IPS DF 19.7 (cell line): ENCODE data around the gene ZSCAN20.
"Not testable (repeated sequence)": the region's sequence is repeated elsewhere in the genome, so short reads cannot be mapped to it uniquely, and the experiment has no call there.

Experiments used
- DNase-seq: peaks from one replicate; pipeline ENCODE4 v3.0.0-alpha.2; 2013; ENCODE audit warnings: low read depth, low spot score

The ZSCAN20 gene

GRCh38 chr1:33488624-33489023, 16.2 kb downstream of the ZSCAN20 start:
- no peak for DNase-seq

GRCh38 chr1:33494929-33495328, 22.5 kb downstream of the ZSCAN20 start:
- no peak for DNase-seq

- DNase-seq, result no peak
These were observed 25.0 kb downstream of the ZSCAN20 start for GRCh38 chr1:33497410-33497809.

DNA sequence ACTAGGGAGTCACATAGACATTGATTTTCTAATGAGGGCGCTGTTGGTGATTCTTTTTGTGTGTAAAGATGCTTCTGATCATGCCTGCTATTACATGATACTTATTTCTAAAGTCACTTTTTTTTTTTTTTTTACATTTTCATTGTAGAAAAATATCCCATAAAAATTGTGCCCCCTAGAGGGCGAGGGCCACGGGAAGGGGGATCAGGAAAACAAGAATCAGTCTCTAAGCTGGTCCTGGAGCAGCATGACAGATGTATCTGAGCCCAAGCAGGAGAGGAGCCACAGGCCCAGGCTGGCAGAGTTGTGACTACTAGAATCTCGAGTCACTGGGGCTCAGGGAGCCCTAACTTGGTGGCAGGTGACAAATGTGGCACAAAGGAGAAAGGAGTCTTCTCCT, 28.1 kb downstream of the ZSCAN20 start:
- DNase-seq, result no peak

- no peak for DNase-seq
These were observed 28.9 kb downstream of the ZSCAN20 start for GRCh38 chr1:33501309-33501708.

GRCh38 chr1:33501774-33502173, 29.3 kb downstream of the ZSCAN20 start:
- no peak for DNase-seq

DNA sequence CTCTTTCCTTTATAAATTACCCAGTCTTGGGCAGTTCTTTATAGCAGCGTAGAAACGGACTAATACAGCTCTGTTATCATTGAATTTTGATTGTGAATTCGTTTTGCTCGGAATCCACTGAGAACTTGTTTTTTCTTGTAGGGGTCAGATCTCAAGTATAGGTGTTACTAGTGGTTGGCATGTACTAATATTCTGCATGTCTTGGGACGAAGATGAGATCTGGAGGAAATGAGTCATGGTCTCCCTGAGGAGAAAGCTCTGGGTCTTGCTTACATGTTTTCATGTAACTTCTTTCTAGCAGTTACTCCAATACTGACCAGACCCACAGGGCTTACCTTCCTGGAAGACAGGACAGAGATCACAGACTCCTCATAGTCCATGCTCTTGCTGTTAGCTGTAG, 30.3 kb downstream of the ZSCAN20 start:
- DNase-seq, result no peak

- no peak for DNase-seq
These were observed 31.1 kb downstream of the ZSCAN20 start for GRCh38 chr1:33503506-33503905.

DNA sequence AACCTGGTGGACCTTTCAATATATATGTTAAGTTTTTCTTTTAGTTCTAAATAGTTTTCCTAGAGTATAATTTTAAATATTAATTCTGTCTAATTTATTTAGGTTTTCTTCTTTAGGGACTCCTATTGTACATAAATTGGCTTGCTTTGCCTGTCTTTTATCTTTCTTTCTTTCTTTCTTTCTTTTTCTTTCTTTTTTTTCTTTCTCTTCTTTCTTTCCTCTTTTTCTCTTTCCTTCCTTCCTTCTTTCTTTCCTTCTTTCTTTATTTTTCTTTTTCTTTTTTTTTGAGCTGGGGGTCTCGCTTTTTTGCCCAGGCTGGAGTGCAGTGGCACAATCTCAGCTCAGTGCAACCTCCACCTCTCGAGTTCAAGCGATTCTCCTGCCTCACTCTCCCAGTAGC, 35.2 kb downstream of the ZSCAN20 start:
- DNase-seq, result no peak

- no peak for DNase-seq
These were observed 35.7 kb downstream of the ZSCAN20 start for GRCh38 chr1:33508151-33508550.

DNA sequence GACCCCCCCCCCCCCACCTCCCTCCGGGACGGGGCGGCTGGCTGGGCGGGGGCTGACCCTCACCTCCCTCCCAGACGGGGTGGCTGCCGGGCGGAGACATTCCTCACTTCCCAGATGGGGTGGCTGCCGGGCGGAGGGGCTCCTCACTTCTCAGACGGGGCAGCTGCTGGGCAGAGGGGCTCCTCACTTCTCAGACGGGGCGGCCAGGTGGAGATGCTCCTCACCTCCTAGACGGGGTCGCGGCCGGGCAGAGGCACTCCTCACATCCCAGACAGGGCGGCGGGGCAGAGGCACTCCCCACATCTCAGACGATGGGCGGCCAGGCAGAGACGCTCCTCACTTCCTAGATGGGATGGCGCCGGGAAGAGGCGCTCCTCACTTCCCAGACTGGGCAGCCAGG, 36.8 kb downstream of the ZSCAN20 start:
- not testable (repeated sequence) for DNase-seq

DNA sequence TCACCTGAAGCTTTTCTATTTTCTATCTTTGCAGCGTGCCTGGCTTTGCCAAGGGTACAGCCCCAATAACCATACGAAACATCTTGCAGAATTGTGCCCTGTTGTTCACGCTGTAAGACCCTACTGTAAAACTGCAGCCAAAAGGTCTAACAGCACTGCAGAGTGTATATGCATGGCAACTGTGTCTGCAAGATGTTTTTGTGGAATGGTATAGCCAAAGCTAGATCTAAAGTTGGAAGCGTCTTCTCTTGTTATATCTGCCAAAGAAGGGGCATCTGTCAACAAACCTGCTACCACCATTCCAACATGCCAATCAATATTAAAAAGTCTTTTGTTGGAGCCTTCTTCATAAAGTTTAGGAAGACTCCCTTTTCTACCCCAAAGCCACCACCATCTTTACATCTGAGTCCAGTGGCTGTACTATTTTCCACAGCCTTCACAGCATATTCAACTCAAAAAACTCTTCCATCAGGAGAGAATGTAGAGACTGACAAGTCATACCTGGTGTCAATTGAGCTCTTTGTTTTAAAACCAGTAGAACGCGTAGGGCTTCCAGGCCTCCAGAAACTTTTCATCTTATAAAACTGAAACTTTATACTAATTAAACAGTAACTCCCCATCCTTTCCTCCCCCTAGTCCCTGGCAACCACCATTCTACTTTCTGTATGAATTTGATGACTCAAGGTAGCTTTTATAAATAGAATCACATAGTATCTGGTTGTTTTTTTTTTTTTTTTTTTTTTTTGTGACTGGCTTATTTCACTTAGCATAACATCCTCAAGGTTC, 40.0 kb downstream of the ZSCAN20 start:
- DNase-seq, result no peak

- DNase-seq, result no peak
These were observed 42.7 kb downstream of the ZSCAN20 start for GRCh38 chr1:33515112-33515511.

- DNase-seq, result no peak
These were observed 43.2 kb downstream of the ZSCAN20 start for GRCh38 chr1:33515607-33516006.

DNA sequence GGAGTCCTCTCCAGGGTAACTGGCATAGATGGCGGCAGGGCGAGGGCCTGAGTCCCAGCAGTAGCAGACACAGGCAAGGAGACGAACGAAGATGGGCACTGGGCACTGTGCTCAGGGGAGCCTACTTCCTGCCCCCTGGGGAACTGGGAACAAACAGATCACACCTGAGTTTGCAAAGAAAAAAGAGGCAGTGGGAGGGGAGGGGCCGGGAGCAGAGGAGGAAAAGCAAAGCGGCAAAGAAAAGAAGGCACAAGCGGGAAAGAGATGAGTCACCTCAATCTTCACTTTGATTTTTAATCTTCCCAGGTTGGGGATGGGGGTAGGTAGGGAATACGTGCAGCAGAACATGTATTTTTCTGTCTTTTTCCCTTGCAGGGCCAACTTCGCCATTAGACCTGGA, 44.0 kb downstream of the ZSCAN20 start:
- no peak for DNase-seq

DNA sequence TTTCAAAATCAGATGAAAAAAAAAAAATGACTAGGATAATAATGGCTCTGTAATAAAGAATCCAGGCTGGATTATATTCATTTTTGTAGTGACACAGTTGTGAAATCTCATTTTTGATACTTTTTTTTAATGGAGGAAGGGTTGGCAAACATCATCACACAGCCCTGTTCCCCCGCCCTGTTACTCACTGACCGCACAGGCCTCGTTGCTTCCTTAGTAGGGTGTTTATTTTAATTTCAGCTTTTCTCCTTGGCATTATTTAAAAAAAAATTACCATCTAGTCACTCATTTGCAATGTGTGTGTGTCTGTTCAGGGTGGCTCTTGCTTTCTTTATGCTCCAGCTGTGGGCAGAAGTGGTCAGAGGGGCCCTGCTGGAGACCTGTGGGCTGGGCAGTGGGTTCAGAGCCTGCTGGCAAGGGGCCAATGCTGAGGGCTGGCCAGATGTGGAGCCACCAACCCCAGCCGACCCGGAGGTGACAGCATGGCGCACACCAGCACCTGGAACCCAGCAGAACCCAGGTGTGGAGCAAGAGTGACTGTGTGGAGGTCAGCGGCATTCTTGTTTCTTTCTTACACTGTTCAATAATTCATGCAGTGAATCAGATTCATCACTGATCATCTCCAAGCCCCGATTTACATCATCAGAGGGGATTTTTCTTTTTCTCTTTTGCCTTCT, 44.6 kb downstream of the ZSCAN20 start:
- no peak for DNase-seq

DNA sequence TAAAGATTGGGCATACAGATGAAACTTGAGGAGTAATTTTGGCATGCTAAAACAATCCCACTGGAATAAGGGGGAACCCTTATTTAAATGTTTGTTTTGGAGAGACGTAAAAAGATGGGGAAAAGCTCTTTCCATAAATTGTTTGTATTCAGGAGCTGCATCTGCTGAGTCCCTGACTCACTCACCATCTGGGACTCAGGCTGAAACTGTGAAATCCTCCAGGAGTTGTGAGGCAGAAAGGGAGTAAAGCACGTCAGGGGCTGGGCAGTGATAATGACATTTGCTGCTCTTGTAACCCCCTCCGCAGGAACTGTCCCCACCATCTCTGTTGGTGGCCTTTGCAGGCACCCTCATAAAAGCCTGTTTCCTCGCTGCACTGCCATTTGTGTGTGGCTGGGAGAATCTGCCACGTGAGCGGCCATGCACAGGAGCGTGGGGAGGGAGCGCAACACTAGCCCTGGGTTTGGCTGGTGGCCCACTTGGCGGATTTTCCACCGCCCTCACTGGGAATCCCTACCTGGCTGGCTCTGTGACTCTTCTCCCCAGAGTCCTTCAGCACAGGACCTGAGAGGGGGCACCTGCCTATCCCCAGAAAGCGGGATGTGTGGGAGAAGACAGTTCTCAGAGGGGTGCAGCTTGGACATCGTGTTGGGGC, 45.3 kb downstream of the ZSCAN20 start:
- no peak for DNase-seq

GRCh38 chr1:33519240-33519884, 46.9 kb downstream of the ZSCAN20 start:
- DNase-seq, result no peak

GRCh38 chr1:33524586-33524985, 52.1 kb downstream of the ZSCAN20 start:
- DNase-seq, result no peak

GRCh38 chr1:33527934-33528333, 55.5 kb downstream of the ZSCAN20 start:
- DNase-seq, result no peak

DNA sequence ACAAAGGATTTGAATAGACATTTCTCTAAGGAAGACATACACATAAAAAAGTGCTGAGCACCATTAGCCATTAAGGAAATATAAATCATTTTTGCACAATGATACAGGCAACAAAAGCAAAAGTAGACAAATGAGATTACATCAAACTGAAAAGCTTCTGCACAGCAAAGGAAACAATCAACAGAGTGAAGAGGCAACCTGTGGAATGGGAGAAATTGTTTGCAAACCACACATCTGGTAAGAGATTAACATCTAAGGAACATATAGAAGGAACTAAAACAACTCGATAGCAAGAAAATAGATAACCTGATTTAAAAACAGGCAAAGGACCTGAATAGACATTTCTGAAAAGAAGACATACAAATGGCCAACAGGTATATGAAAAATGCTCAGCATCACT, 57.5 kb downstream of the ZSCAN20 start:
- no peak for DNase-seq

- DNase-seq, result no peak
These were observed 59.8 kb downstream of the ZSCAN20 start for GRCh38 chr1:33532250-33532649.
